Urothelium cell line (cell line): ENCODE measurements around the gene MAN1C1.

ENCODE experiments used
- DNase-seq: peaks from one replicate; pipeline ENCODE4 v3.0.0; 2011; ENCODE audit warnings: low spot score, mixed read lengths
- FAIRE-seq: peaks from 2 replicates; lab custom pipeline; 2011; peaks lifted over from hg19 to GRCh38; lab: Jason Lieb, UNC

MAN1C1 gene

DNA sequence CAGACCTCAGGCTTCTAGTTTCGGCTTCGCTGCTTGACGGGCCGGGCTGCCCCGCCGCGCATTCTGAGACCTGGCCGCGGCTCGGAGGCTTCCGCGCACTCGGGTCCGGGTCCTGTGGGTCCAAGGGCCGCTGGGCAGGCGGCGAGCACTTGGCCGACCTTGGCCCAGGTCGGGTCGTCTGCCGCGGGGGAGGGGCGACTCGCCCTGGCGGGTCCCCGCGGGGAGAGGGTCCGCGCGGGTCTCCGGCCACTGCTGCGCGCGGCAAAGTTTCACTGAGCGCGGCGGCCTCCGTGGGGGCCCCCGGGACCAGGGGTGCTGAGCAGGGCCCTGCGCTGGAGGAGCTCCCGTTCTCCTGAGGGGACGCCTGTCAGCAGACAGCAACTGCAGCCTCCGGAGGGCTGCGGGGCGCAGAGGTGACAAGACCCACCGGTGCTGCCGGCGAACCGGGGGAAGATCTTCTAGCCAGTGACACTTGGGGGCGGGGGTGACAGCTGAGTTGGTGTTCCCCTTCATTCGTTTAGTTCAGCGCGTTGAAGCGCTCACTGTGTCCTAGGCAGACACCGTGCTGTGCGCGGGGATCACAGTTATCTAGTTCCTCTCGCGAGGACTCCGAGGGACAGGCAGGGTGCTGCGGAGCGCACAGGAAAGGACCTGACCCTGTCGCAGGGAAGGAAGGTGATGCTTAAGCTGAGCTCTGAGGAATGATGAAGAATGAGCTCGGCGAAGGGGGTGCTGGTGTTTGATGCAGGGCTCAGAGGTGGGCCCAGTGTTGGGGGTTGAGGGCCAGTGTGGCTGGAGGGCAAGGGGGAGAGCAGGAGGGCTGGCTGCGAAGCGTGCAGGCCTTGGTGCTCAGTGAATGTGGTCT, 203.9 kb downstream of the MAN1C1 start:
- no peak for FAIRE-seq

DNA sequence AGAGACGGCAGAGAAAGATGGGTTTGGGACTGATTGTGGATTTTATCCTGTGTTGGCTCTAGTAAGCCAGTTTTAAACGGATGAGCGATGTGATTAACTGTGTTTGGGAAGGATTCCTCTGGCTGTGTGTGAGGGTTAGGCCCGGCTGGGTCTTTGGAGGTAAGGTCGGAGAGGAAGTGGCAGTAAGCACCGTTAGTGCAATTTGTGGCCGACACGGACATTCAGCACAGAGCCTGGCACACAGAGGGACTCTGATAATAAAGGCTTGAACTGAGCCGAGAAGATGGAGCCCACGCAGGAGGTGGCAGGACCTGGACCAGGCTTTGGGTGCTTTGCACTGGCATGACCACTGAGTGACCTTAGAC, 204.5 kb downstream of the MAN1C1 start:
- DNase-seq = no peak
- no peak for FAIRE-seq

More for the DNA sequence above, 203.9 kb downstream of the MAN1C1 start:
- peak; percentile 72 for DNase-seq

DNA sequence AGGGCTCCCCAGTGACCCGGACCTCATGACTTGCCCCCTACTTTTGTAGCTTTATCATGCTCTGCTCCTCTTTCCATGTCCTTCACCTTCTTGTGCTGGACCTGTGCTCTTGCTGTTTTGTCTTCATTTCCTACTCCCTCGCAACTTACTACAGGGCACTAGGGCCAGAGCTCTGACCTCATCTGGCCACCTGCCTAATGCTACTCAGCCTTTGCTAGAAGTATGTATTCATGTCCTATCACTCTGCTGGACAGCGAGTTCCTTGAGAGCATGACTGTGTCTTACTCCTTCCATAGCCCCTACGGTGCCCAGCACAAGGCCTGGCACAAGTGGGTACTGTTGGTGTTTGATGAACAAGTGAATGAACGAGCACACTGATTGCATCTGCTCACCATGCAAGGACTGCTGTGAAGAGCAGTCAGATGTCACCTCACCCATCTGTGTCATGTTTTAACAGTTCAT, 205.1 kb downstream of the MAN1C1 start:
- FAIRE-seq = no peak
- no peak for DNase-seq

DNA sequence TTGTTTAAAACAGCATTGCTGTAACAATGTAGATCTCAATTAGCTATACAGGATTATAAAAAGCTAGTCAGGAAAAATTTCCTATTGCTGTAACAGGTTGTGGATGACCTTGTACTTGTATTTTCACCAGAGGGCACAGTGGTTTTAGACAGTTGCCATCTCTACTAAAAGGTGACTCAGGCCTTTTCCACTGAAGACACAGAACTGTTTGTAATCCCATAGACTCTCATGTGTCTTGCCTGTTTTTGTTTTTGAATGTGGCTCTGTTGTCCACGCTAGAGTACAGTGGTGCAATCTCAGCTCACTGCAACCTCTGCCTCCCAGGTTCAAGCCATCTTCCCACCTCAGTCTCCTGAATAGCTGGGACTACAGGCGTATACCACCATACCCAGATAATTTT, 209.0 kb downstream of the MAN1C1 start:
- no peak for FAIRE-seq
- no peak for DNase-seq

DNA sequence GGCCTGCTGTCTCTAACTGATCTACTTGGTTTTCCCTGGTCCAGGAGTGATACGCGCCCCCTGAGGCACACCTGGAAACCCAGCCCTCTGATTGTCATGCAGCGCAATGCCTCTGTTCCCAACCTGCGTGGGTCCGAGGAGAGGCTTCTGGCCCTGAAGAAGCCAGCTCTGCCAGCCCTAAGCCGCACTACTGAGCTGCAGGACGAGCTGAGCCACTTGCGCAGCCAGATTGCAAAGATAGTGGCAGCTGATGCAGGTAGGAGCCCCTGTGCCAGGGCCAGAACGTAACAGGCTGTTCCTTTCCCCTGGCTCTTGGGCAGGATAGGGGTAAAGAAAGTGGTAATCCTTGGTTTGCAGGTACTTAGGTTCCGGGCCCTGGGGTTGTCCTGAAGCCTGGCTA, 210.0 kb downstream of the MAN1C1 start:
- no peak for FAIRE-seq
- no peak for DNase-seq

DNA sequence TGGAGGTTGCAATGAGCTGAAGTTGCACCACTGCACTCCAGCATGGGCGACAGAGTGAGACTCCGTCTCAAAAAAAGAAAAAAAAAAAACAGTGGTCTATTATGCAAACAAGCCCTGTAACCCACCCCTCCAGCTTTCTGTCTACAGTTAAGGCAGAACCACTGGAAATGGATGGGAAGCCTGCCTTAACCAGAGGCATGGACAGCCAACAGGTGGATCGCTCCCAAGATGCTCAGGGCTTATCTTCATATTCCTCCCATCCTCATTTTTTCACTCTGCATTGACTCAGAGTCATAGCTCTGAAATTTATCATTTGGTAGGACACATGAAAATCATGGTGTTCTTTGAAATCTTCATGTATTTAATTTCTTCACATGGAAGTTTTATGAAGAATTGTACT, 211.9 kb downstream of the MAN1C1 start:
- DNase-seq = no peak
- no peak for FAIRE-seq

DNA sequence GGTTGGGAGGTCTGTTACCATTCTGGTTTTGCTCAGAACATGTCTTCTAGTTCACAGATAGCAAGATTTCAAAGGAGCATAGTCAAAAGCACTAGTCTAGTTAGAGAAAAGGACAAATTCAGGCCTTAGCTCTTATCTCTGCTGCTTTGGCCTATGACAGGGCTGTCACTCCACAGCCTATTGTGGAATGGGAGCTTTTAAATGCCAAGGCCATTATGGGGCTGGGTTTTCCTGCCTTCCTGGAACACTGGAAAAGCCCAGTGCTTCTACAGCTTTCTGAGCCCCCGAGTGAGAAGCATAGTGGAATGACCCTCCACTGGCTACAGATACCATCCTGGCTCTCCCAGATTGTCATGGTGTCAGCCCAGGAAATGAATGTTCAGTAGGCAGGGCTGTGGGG, 212.5 kb downstream of the MAN1C1 start:
- DNase-seq (no peak), FAIRE-seq (no peak)

DNA sequence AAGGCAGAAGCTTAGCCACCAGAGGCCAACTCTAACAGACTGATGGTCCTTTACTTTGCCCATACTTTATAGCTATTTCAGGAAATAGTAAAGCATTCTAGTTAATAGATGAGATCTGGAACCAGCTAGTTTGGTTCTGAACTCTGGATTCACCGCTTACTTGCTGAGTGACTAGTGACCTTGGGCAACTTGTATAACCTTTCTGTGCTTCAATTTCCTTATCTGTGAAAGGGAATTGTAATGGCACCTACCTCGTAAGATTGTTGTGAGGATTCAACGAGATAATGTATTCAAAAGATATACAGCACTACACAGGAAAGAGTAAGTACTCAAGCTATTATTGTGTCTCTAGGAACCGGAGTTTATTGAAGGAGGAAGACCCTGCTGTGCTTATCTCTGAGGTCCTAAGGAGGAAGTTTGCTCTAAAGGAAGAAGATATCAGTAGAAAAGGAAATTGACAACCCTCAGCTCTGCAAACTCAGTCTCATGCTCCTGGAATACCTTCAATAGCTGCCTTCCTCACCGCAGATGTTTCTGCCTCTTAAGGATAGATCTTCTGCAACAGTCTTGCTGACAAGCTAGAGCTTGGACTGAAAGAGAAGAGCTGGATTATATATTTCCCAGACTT, 215.1 kb downstream of the MAN1C1 start:
- FAIRE-seq (no peak), DNase-seq (no peak)

DNA sequence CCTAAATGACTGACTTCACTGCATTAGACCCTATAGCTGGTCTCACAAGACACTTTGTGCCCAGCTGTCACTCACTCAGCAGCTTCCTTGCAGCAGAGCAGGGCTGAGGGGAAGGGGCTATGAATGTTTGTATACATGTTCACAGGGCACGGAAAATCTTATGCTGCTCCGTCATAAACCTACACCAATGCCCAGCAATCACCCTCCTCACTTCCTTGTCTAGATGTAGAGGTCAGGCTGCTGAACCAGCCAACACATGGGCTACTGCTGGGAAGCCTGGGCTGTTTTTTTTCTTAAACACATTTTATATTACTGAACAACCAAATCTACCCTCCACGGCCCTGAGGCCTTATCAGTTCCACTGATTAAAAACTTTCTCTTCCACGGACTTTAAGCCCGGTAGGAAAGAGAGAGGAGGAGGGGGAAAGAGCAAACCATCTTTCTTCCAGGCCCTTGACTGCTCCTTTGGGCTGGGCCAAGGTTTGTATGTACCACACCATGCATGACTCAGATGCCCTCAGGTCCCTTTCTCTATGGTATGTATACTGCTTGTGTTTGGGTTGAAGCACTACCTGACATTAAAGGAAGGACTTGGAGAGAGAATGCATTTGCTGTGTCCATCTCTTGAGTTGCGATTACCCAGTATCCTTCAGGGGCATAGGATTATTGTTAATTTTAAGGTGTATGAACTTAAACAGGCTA, 215.9 kb downstream of the MAN1C1 start:
- no peak for DNase-seq
- FAIRE-seq = no peak

DNA sequence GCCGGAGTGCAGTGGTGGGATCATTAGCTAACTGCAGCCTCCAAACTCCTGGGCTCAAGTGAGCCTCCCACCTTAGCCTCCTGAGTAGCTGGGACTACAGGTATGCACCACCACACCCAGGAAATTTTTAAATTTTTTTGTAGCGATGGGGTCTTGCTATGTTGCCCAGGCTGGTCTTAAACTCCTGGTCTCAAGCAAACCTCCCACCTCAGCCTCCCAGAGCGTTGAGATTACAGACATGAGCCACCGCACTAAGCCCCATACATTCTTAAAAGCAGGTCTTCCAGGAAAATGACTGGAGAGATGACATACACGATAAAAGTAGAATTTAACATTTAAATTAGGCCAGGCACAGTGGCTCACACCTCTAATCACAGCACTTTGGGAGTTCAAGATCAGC, 216.6 kb downstream of the MAN1C1 start:
- no peak for FAIRE-seq
- DNase-seq = no peak
